ENCODE measurements around the gene NRXN3. TPM values are rescaled to one million over a fixed set of nuclear protein-coding genes. Genes with fewer than 3 reads are reported as not detected.

The NRXN3 gene
- total and polyA plus RNA-seq, 2 of the 4 experiments (the other 2 are of a cell fraction): 4.8 to 25.1 TPM

DNA sequence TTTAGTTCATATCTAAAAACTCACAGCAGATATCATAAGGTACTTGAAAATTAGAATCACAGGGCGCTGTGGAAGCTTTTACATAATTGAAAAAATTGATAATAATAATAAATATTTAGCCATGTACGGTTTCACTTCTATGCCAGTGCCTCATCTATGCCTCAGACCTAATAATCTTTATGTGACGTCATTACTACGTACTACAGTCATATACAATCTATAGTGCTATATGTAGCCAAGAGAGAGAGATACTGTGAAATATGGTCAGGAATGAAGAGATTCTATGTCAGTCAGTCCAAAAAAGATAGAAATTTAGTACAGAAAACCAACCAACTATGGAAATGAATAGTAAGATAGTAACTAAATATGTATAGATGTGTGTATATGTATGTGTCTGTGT is 1010.5 kb downstream of the NRXN3 start:
- Histone ChIP-seq H2AFZ (replicated peaks; ENCODE audit: low read length, poor library complexity) (no peak overlapping the region), H3K23ac (ENCODE audit: low read depth, low read length) (no peak overlapping the region), H4K20me1 (ENCODE audit: insufficient read depth, low read length) (no peaks in the 10 kb centered on the region), H3K9me1 (ENCODE audit: insufficient read depth, low read length) (no peaks in the 10 kb centered on the region), H2BK20ac (ENCODE audit: low read depth, low read length) (no peak overlapping the region), H2BK120ac (ENCODE audit: low read depth, low read length) (no peak overlapping the region), H3K14ac (replicated peaks; ENCODE audit: low read depth, low read length) (no peak overlapping the region), H3K4me3 (ENCODE audit: insufficient read depth, low read depth, low read length) (no peak overlapping the region), H3K56ac (ENCODE audit: extremely low read depth, insufficient read depth, low read length) (no peak overlapping the region), H3K9me3 (ENCODE audit: control insufficient read depth, insufficient read depth, low read length) (no peaks in the 10 kb centered on the region), H3K27me3 (ENCODE audit: control insufficient read depth, insufficient read depth, low read length) (peaks cover 3% of the 10 kb centered on the region; the same call in 1 of the 2 replicates), H3K18ac (ENCODE audit: low read depth, low read length) (no peak overlapping the region), H4K91ac (ENCODE audit: insufficient read depth, low read depth, low read length) (no peak overlapping the region), H3K4ac (ENCODE audit: low read depth, low read length) (no peak overlapping the region), H2AK9ac (replicated peaks; ENCODE audit: low read depth, low read length, poor library complexity) (no peak overlapping the region), H3K4me2 (ENCODE audit: low read depth, low read length) (no peak overlapping the region), H3K4me1 (ENCODE audit: control insufficient read depth, insufficient read depth, low read length) (no peaks in the 10 kb centered on the region), H2BK5ac (ENCODE audit: low read depth, low read length, poor library complexity, severe bottlenecking) (no peak overlapping the region), H2AK5ac (ENCODE audit: low read depth, low read length) (no peak overlapping the region), H3K79me1 (ENCODE audit: low read depth in 1 of 2, low read length in 2 of 2) (no peaks in the 10 kb centered on the region), H3K27ac (ENCODE audit: insufficient read depth, low read length) (no peak overlapping the region), H2BK15ac (ENCODE audit: low read depth, low read length) (no peak overlapping the region), H4K8ac (ENCODE audit: low read depth in 2 of 2, low read length in 2 of 2) (no peak overlapping the region), H3K36me3 (ENCODE audit: control insufficient read depth, insufficient read depth, low read length) (no peaks in the 10 kb centered on the region), H3K9ac (ENCODE audit: low read depth, low read length) (no peak overlapping the region), H4K5ac (ENCODE audit: low read depth, low read length) (no peak overlapping the region)
- ChIA-PET CTCF (no interaction called here), POLR2A (ENCODE audit: unreplicated experiment) (no interaction called here)
- DNase-seq (no peak), ATAC-seq (ENCODE audit: low read depth) (no peak)
- in situ Hi-C loops (cut with MboI; ENCODE audit: low sequenced_read_pairs) (no loop called here), intact Hi-C loops (cut with micrococcal nuclease) (no loop called here), dilution Hi-C loops (cut with HindIII; ENCODE audit: low sequenced_read_pairs, unreplicated experiment) (no loop called here)
- BruUV-seq (replicated peaks): no TSS peak
- TF ChIP-seq RCOR1 (IDR thresholded peaks at IDR 0.05; ENCODE audit: insufficient replicate concordance, low read length) (no peak), CHD1 (IDR thresholded peaks at IDR 0.05; ENCODE audit: low read depth, low read length) (no peak), MAFK (IDR thresholded peaks at IDR 0.05; ENCODE audit: low read depth, low read length) (no peak), FOS (IDR thresholded peaks at IDR 0.05; ENCODE audit: low read depth, low read length) (no peak), NFE2L2 (IDR thresholded peaks at IDR 0.05; ENCODE audit: low read depth, low read length) (no peak), CEBPB (IDR thresholded peaks at IDR 0.05; ENCODE audit: low read depth, low read length) (no peak), SMC3 (IDR thresholded peaks at IDR 0.05; ENCODE audit: low read depth, low read length) (no peak)
- TF ChIP-seq, protein P1, sequence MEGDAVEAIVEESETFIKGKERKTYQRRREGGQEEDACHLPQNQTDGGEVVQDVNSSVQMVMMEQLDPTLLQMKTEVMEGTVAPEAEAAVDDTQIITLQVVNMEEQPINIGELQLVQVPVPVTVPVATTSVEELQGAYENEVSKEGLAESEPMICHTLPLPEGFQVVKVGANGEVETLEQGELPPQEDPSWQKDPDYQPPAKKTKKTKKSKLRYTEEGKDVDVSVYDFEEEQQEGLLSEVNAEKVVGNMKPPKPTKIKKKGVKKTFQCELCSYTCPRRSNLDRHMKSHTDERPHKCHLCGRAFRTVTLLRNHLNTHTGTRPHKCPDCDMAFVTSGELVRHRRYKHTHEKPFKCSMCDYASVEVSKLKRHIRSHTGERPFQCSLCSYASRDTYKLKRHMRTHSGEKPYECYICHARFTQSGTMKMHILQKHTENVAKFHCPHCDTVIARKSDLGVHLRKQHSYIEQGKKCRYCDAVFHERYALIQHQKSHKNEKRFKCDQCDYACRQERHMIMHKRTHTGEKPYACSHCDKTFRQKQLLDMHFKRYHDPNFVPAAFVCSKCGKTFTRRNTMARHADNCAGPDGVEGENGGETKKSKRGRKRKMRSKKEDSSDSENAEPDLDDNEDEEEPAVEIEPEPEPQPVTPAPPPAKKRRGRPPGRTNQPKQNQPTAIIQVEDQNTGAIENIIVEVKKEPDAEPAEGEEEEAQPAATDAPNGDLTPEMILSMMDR (conservative IDR thresholded peaks at IDR 0.05; ENCODE audit: low read depth, low read length): no peak
- TF ChIP-seq, protein P2, sequence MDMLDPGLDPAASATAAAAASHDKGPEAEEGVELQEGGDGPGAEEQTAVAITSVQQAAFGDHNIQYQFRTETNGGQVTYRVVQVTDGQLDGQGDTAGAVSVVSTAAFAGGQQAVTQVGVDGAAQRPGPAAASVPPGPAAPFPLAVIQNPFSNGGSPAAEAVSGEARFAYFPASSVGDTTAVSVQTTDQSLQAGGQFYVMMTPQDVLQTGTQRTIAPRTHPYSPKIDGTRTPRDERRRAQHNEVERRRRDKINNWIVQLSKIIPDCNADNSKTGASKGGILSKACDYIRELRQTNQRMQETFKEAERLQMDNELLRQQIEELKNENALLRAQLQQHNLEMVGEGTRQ (IDR thresholded peaks at IDR 0.05; ENCODE audit: low read depth, low read length): no peak
- TF ChIP-seq, protein P3, sequence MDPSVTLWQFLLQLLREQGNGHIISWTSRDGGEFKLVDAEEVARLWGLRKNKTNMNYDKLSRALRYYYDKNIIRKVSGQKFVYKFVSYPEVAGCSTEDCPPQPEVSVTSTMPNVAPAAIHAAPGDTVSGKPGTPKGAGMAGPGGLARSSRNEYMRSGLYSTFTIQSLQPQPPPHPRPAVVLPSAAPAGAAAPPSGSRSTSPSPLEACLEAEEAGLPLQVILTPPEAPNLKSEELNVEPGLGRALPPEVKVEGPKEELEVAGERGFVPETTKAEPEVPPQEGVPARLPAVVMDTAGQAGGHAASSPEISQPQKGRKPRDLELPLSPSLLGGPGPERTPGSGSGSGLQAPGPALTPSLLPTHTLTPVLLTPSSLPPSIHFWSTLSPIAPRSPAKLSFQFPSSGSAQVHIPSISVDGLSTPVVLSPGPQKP (IDR thresholded peaks at IDR 0.05; ENCODE audit: borderline replicate concordance, low read depth, low read length): no peak
- WGBS, 2 experiments (ENCODE audit: extremely low coverage in 2 of 2, insufficient read length in 1 of 2): no CpG with 5 or more reads among the region's 4 CpGs

All from IMR-90 (cell line).